A673 (cell line): ENCODE results near the gene CATSPER2.
"Not testable (repeated sequence)": the region's sequence is repeated elsewhere in the genome, so short reads cannot be mapped to it uniquely, and the experiment has no call there.

Experiments used
- CTCF ChIP-seq: fragments of 300-800, 200-600 bp; sonication (generic); conservative IDR thresholded peaks from 2 replicates; pipeline ENCODE4 v1.5.1; 2017; ENCODE audit warnings: low read depth, mild to moderate bottlenecking, antibody characterized with exemption, low read length, moderate library complexity, mixed read lengths
- EZH2 ChIP-seq: fragments of 200-600 bp; sonication (generic); IDR thresholded peaks from 2 replicates; pipeline ENCODE4 v1.6.1; 2017; ENCODE audit warnings: borderline replicate concordance, low read depth, mild to moderate bottlenecking, mixed read lengths, antibody characterized with exemption, low read length; ENCODE audit not compliant: poor library complexity, severe bottlenecking

DNA sequence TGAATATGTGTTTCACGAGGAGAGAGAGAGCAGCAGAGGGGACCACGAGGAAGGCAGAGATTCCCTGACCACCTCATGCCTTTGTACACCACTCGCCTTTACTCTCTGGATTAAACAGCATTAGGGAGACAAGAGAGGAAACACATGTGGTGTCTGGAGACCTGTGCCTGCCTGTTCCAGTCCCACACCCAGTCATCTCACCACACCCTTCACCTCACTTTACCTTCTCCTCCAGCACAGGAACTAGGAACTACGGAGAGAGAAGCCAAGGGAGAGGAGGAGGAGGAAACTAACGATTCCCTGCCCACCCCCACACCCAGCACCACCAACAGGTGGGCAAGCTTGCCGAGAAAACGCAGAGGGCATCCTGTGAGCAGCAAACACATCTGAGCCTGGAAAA, 44.0 kb upstream of the CATSPER2 start:
- TF ChIP-seq CTCF, EZH2: not testable (repeated sequence)
